ENCODE results near the gene C21orf91. TPM values are rescaled to one million over a fixed set of nuclear protein-coding genes. Genes with fewer than 3 reads are reported as not detected.

C21orf91 gene
- 10 to 100 TPM; 11.3 to 11.8 TPM for total RNA-seq
- long read RNA-seq, donor 1, partial matches to known transcripts, result 0 of 1 reads
- long read RNA-seq, donor 1, other reads (novel, unspliced or antisense), result 1 of 1 reads
- long read RNA-seq, donor 2, full-length matches to known transcripts, result 5 of 5 reads
- long read RNA-seq, donor 2, partial matches to known transcripts, result 0 of 5 reads
- long read RNA-seq, donor 2, other reads (novel, unspliced or antisense), result 0 of 5 reads

DNA sequence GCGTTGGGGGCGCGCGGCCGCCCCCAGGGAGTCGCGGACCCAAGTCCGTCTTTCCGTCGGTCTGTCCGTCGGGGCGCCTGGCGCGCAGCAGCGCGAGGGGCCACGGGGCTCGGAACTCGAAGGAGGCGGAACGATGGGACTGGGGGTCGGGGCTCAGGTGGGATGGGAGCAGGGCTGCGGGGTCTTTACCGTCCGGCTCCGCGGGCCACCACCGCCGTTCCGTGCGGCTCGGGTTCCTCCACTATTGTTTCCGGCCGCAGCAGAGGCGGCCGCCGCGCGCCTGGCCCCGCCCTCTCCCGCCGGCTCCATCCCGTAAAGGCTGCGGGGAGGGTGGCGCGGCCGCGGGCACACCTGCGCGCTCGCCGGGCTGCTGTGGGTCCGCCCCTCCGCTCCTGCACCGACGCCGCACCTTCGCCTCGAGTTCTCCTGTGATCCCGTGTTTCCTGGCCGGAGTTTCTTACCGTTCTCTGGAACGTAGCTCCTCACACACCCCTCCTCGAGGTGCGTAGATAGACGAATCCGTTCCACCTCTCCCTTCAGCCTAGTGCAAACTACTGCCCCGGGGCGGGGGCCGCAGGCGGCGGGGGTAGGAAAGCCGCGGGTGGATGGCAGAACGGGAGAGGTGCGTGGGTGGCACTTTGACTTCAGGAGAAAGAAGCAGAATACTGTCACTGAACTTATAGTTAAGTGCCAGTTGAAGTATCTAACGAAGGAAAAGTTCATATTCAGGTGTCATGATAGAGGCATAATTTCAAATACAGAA lies at the start of gene C21orf91:
TSS of gene C21orf91 (minus strand) at position 243 of the 763 bp plus-strand sequence. CDS start 1,038 bp downstream, outside the sequence.
- peak; percentile 96 for DNase-seq (ENCODE audit: low spot score)
- intact Hi-C loops (cut with DNase I), result no loop called here

DNA sequence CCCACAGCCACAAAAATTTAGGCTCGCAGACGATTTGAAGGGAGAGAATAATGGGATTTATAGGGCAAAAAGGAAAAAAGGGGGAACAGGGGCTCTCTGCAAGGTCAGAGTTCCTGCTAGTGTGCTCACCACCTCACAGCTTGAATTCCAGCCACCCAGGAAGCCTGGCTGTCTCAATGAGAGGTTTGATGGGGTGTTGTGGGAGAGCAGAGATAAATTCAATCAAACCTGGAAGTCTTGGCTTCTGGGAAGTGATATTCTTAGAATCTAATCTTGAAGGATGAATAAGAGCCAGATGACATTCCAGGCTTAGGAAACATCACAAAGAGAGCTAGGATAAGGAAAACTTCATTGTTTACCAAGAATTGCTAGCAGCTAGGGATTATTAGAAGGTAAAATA lies 47.4 kb upstream of the C21orf91 start:
- no peak for DNase-seq (ENCODE audit: low spot score)
- intact Hi-C loops (cut with DNase I), result no loop called here

DNA sequence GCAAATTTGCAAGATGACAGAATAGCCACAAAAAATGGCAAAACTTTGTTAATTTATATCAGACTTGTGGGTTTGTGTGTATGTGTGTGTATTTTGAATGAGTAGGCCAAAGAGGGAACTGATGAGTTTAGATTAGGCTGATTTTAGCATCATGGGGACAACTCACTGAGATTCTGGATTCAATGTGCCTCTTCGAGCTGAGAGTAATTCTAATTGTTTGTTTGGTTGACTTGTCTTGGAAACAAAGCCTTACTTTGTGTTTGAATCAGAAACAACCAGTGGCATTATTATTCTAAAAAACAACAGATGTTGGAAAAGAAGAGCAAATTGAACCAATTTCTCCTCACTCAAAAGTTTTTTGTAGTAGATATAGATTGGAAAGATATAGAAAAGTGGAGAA lies 40.5 kb upstream of the C21orf91 start:
- intact Hi-C loops (cut with DNase I), result no loop called here
- no peak for DNase-seq (ENCODE audit: low spot score)

DNA sequence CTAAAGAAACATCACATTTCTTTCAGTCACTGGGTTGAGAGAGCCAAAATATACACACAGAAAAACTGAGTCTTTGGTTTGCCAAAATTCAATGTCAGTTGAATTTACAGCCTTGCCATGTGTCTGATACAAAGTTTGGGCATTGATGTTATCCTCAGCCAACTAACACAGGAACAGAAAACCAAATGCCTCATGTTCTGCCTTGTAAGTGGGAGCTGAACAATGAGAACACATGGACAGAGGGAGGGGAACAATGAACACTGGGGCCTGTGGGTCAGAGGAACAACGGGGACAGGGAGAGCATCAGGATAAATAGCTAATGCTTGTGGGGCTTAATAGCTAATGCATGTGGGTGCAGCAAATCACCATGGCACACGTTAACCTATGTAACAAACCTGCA lies 39.6 kb upstream of the C21orf91 start:
- intact Hi-C loops (cut with DNase I), result no loop called here
- no peak for DNase-seq (ENCODE audit: low spot score)

DNA sequence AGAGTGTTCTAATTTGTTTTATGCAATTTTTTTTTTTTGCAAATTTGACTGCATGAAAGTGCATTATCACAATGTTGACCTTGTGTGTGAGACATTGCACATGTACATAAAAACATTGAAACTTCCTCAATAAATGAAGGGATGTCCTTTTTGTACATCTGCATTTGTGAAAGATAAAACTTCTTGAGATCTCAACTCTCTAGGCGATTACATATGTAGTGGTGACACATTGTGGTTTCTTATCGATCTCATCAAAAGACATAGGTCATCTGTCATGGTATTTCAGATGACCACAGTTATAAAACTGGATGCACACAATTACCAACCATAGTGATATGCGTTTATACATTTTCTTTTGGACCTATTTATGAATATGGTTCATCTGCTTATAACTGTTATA lies 35.6 kb upstream of the C21orf91 start:
- no peak for DNase-seq (ENCODE audit: low spot score)
- intact Hi-C loops (cut with DNase I), result no loop called here

DNA sequence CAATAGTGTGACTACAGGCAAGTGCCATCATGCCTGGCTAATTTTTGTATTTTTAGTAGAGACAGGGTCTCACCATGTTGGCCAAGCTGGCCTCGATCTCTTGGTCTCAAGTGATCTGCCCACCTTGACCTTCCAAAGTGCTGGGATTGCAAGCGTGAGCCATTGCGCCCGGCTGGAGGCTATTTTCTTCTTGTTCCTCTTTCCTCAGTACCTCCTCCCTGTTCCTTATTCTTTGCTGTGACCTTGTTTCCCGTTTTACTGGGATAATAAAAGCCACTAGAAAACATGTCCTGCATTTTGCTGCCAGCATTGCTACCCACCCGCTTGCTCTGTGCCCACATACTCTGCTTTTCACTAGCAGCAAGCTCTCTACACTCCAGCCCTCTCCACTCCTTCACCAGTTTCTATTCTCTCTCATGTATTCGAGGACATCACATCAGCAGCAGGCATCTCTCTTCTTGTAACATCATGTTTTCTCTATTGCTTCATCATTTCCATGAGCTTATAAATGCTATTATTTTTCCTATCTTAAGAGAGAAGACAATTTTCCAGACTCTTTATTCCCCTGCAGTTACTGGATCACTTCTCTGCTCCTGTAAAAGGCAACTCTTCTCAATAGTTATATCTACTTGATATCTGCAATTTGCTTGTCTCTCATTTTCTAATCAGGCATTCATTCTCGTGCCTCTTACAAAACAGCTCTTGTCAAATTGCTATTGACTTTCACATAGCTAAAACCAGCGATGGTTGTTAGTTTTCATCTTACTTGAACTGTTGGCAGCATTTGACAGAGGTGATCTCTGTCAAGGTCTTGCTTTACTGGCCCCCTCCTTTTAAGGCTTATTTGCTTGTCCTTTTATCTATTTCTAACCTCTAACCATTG lies 34.5 kb upstream of the C21orf91 start:
- intact Hi-C loops (cut with DNase I), result no loop called here

DNA sequence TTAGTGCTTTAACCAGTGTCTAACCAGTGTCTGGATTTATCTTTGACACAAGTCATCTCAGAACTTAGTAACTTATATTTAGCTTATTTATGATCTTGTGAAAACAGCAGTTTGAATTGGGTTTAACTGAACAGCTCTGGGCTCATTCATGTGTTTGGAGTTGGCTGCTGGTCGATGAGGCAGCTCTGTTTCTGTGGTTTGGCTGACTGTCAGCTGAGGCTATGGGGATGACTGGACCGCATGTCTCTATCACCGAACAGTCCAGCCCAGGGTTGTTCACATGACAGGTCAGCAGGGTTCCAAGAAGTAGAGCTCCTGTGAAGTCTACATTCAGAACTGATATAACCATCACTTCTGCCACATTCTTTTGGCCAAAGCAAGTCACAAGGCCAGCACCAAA lies 29.1 kb upstream of the C21orf91 start:
- intact Hi-C loops (cut with DNase I), result no loop called here
- peak; percentile 84 for DNase-seq (ENCODE audit: low spot score)

More for the DNA sequence above, 34.5 kb upstream of the C21orf91 start:
- no peak for DNase-seq (ENCODE audit: low spot score)

DNA sequence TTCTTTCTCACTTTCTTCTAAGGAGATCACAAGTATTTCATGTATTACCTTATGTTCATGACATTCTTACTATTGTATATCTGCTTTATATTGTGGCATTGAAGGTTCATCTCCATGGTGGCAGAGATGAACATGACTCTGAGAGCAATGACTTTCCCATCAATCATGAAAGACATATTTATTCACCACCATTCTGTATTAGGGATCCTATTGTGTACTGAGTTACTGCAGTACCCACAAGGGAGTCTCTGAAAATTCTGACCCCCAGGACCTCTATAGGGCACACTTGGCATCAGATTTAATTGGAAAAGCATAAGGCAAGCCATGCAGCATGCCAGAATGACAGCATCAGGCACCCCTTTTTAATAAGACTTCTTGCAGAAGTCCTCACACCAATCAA lies 21.9 kb upstream of the C21orf91 start:
- intact Hi-C loops (cut with DNase I), result no loop called here
- DNase-seq (ENCODE audit: low spot score), result no peak

DNA sequence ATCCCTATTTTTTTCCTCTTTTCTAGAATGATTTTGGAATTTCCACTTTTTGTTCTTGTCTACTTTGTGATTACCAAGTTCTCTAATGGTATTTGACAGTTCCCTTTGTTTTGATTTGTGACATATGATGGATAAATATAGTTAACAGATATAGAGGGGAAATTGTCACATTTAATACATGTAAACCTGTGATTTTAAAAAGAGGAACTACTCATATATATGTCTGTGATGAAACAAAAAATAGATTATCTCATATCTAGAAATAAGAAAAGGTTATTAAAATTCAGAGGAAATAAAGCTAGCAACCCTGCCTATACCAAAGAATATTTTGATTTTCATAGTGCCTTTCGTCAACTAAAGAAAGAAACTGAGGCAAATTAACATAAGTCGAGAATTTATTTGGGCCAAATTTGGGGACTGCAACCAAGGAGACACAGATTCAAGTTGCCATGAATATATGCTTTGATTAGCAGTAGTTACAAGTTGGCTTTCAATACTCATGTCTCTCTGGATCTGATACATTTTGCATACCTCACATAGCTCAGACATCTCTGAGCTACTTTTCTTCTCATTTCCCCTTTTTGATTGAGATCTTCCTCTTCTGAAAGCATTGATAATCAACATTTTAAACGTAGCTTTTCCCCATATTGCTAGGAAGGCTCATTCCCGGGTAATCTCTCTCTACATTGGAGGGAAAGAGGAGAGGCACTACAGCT lies 15.6 kb upstream of the C21orf91 start:
- intact Hi-C loops (cut with DNase I), result no loop called here
- no peak for DNase-seq (ENCODE audit: low spot score)

DNA sequence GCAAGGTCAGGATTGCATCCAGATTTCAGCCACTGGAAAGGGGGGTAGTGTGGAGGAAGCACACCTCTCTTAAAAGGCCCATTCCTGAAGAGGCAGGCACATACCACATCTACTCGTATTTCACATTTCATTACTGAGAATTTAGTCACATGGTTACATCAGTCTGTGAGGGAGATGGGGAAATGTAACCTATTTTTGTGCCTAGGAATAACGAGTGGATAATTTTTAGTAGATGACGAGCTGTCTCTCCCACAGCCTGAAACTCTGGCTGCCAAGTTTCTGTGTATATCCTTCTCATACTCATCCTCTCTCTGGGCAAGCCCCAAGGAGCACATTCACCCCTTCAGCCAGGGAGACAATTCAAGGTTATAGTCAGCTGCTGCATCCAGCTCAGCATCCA lies 10.3 kb upstream of the C21orf91 start:
- intact Hi-C loops (cut with DNase I), result no loop called here

DNA sequence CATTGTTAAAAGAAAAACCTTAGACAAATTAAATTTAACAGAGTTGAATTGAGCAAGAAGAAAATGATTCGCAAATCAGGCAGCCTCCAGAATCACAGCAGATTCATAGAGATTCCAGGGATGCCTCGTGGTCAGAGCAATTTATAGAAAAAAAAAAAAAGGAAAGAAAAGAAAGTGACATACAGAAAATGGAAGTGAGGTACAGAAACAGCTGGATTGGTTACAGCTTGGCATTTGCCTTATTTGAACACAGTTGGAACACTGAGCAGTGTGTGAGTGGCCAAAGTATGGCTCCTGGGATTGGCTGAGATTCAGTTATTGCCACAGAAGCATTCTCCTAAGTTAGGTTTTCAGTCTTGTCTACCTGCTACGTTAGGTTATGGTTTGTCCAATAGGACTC lies 9.1 kb upstream of the C21orf91 start:
- intact Hi-C loops (cut with DNase I), result no loop called here
- no peak for DNase-seq (ENCODE audit: low spot score)

More for the DNA sequence above, 10.3 kb upstream of the C21orf91 start:
- no peak for DNase-seq (ENCODE audit: low spot score)

DNA sequence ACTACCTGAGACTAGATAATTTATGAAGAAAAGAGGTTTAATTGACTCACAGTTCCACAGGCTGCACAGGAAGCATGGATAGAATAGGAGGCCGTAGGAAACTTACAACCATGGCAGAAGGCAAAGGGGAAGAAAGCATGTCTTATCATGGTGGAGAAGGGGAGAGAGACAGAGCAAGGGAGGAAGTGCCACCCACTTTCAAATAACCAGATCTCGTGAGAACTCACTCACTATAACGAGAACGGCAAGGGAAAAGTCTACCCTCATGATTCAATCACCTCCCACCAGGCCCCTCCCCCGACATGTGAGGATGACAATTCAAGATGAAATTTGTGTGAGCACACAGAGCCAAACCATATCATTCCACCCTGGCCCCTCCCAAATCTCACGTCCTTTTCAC lies 4.7 kb upstream of the C21orf91 start:
- DNase-seq (ENCODE audit: low spot score), result no peak
- intact Hi-C loops (cut with DNase I), result no loop called here

DNA sequence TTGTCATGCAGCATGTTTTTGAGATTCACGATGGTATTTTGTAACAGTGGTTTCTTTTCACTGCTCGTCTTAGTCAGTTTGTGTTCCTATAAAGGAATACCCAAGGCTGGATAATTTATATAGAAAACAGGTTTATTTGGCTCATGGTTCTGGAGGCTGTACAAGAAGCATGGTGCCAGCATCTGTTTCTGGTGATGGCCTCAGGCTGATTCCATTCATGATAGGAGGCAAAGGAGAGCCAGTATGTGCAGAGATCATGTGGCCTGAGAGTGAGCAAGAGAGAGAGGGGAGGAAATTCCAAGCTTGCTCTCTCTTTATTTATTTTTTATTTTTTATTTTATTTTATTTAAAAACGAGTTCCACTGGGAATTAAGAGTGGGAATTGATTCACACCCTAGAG lies 2.0 kb upstream of the C21orf91 start:
- intact Hi-C loops (cut with DNase I), result no loop called here

DNA sequence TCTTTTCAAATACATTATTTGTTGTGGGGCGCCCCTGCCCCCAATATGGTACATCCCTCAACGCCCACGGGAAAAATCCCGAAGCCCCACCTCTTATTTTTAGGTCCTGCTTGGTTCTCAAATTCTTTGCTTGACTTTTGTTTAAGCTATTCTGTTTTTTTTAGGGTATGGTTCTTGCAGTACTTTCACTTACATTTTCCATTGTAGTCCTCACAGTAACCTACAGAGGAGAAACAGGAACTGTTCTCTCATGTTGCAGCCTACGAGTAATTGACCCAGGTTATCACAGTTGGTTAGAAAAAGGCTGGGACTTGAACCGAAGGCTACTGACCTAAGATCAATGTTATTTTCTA lies 697 bp upstream of the C21orf91 start:
- intact Hi-C loops (cut with DNase I), result no loop called here
- DNase-seq (ENCODE audit: low spot score), result peak; percentile 82

More for the DNA sequence above, 2.0 kb upstream of the C21orf91 start:
- no peak for DNase-seq (ENCODE audit: low spot score)

DNA sequence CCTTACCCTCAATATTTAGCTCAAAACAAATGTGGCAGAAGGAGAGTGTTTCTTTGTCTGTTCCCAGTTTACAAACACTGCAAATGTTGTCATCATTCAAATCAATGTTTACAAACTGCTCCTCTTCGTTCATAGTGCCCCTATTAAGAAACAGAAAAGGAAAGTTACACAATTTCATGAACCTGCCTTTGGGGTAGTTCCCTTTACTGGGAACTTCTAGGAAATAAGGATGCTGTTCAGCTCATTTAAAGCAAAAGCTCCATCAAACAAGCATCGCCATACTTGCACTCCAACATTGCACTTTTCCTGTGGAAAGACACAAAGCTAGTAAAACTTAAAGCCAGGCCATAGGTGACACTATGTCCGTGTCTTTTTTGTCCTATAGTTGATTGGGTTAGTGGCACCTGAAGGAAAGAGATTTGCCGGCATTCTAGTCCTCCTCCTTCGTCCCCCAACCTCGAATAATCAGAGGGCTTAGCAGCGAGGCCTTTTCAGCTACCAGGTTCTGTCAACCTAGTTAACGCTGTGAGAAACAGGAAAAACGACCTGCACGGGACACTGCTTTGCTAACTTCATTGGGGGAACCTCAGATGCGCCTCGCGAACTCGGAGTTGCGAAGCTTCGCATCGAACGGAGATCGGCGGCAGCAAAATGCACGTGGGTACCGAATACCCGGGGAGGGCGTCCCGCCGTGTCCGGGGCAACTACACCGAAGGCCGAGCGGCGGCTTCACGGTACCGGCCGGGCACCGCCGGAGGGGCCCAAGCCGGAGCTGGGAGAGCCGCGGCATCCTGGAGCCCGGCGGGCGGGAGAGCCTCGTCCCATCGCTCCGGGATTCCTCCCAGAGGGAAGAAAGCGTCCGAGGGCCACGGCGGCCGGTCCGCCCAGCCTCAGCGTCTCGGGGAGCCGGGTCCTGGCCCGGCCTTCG lies 706 bp downstream of the C21orf91 start:
- intact Hi-C loops (cut with DNase I), result no loop called here
- DNase-seq (ENCODE audit: low spot score), result peak; percentile 84

DNA sequence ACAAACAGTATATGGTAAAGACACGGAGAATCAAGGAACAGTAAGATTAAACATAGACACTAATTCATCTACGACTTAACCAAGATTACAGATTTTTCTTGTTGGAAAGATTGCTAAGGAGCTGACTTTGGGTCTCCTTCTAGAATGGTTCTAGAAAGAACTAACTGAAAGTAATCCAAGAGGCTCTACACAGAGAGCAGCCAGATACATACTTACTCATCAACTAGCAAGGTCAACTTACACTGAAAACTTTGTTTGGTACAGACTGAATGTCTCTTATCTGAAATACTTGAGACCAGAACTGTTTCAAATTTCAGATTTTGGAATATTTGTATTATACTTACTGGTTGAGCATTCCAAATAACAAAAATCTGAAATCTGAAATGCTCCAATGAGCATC lies 5.8 kb downstream of the C21orf91 start:
- no peak for DNase-seq (ENCODE audit: low spot score)
- intact Hi-C loops (cut with DNase I), result no loop called here

DNA sequence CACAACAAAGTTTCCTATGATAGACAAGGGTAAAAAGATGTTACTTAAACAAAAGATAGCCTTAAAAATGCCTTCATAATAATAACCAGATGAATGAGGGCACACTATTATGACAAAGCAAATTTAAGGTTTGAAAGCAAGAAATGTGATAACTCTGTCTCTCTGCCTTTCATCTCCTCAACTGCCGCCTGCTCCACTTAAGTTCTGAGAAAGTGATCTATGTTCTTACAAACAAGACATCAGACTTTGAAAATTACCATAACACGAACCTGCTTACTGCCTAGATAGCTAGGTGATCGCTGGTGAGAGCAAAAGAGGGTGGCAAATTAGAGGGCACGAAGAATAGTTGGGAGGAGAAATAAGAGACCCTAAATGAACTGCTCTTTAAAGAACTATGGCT lies 13.2 kb downstream of the C21orf91 start:
- no peak for DNase-seq (ENCODE audit: low spot score)
- intact Hi-C loops (cut with DNase I), result no loop called here

DNA sequence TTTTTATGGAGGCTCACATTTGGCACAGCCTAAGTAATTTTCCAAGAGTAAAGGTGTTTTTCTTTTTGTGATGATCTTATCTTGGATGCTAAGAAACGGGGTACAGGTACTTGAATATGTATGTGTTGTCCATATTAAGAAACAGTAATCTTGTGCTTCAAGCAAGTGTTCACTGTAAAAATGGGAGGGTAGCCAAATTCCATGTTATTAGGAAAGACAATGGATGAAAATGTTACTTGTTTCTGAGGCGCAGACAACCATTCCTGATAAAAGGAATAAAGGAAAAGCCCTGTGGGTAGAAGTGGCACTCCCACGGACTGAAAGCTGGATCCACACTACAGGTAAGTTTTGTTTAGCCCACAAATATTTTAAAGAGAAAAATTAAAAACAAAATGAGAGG lies 15.6 kb downstream of the C21orf91 start:
- DNase-seq (ENCODE audit: low spot score), result no peak

DNA sequence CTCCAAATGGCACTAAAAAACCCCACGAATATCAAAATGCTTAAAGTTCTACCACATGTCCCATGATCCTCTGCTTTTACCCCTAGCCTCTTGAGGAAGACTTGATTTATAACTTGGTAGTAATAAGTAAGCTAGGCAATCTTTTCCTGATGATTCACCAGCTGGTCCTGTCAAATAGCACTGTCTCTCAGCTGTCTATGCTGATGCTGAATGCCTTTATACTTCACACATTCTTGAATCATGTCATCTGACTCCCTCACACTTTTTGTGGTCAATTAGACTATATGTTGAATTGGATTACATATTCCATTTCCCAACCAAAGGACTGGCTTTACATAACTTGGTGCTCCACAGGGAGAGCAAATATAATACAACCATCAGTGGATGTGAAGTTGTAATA lies 16.6 kb downstream of the C21orf91 start:
- intact Hi-C loops (cut with DNase I), result no loop called here
- DNase-seq (ENCODE audit: low spot score), result no peak

More for the DNA sequence above, 15.6 kb downstream of the C21orf91 start:
- intact Hi-C loops (cut with DNase I), result no loop called here

All from posterior vena cava (tissue), 2 donors.